Testis (tissue), 3 donors: ENCODE data around the gene EGFL8. TPM values are rescaled to one million over a fixed set of nuclear protein-coding genes. Genes with fewer than 3 reads are reported as not detected.
A peak's percentile ranks its signal among the peaks of the same experiment; 100 is the strongest.

Experiments
- DNase-seq: peaks from one replicate; pipeline ENCODE4 v3.0.0-alpha.2; 2019
- H3K27ac ChIP-seq, 2 donors: fragments of 200-600 bp; sonication (generic); one replicate each; pipeline ENCODE4 v1.5.1; 2019
- H3K27me3 ChIP-seq: fragments of 200-600 bp; sonication (generic); one replicate; pipeline ENCODE4 v1.5.1; 2019
- H3K36me3 ChIP-seq: fragments of 200-600 bp; sonication (generic); one replicate; pipeline ENCODE4 v1.5.1; 2017; ENCODE audit warnings: low read depth; ENCODE audit errors: missing control alignments
- H3K4me1 ChIP-seq: fragments of 200-600 bp; sonication (generic); one replicate; pipeline ENCODE4 v1.5.1; 2019
- H3K4me3 ChIP-seq, 2 donors: fragments of 200-600 bp; sonication (generic); one replicate each; pipeline ENCODE4 v1.5.1; 2017 to 2019
- H3K9me3 ChIP-seq: fragments of 200-600 bp; sonication (generic); one replicate; pipeline ENCODE4 v1.5.1; 2017
- CTCF ChIP-seq, 3 experiments: fragments of 450-650 bp in 2 of 3; fragments of 200-600 bp in 1 of 3; sonication (generic) in 1 of 3; IDR thresholded peaks; one replicate each; pipeline ENCODE4 v1.5.1; 2016 to 2019; ENCODE audit warnings: antibody characterized with exemption in 3 of 3, mild to moderate bottlenecking in 2 of 3, moderate library complexity in 1 of 3
- POLR2A ChIP-seq: fragments of 450-650 bp; IDR thresholded peaks from one replicate; pipeline ENCODE4 v1.6.1; 2017; ENCODE audit warnings: antibody characterized with exemption, mild to moderate bottlenecking, moderate library complexity
- WGBS, 2 donors: methylation state at CpG; one replicate each; pipeline ENCODE4 v1.1.5; 2018; 5-methylcytosine and 5-hydroxymethylcytosine counted together
- intact Hi-C: fragments of 100-400 bp; cut with DNase I; formaldehyde crosslinking; loops from one replicate; pipeline ENCODE4 v1.15.1; 2023; ENCODE audit warnings: low total_unique reads
- polyA plus RNA-seq: library from polyadenylated mRNA; stranded (reverse); fragments of 350-450 nt; fragmentation: Illumina TruSeq; extraction: RNeasy Lipid Tissue Mini Kit (QIAGEN cat#74804); gene quantifications from one replicate; pipeline ENCODE4 v1.2.3, GENCODE V29; 2014; ENCODE audit warnings: low read depth, low replicate concordance; ENCODE audit not compliant: insufficient read depth
- total RNA-seq, 2 donors: library from RNA; depleted of rRNA; stranded (reverse); fragments of >200 nt; gene quantifications; one replicate each; pipeline ENCODE4 v1.2.3, GENCODE V29; 2016

The EGFL8 gene
- total and polyA plus RNA-seq, 3 donors from 2014 or later: 13.9 to 25.7 (median 24.3) TPM

- Histone ChIP-seq H3K4me1 (peaks cover 35% of the 10 kb centered on the region), H3K27me3 (no peaks in the 10 kb centered on the region), H3K4me3 (peak within 1 kb of the TSS; percentile 53 to 82), H3K9me3 (no peaks in the 10 kb centered on the region), H3K27ac (peak within 1 kb of the TSS; percentile 94 to 99), H3K36me3 (no peaks in the 10 kb centered on the region)
- intact Hi-C loops: no loop called here
- DNase-seq: peak; percentile 99
- peak; percentile 10 for TF ChIP-seq POLR2A
- no peak for TF ChIP-seq CTCF (IDR thresholded peaks at IDR 0.05)
- 1 to 2% methylated on average over 31 to 33 of the region's 33 CpGs for WGBS, 2 donors
Measured at GRCh38 chr6:32177788-32178546, 13.6 kb downstream of the EGFL8 start, which contains the start of gene RNF5. TSS of gene RNF5 (plus strand) at chr6:32178405. CDS start at chr6:32178512, 107 bp downstream.

- no peak for DNase-seq
Measured at GRCh38 chr6:32178547-32179440, 14.4 kb downstream of the EGFL8 start.

GRCh38 chr6:32179766-32180405 lies 15.5 kb downstream of the EGFL8 start:
- Histone ChIP-seq H3K4me1 (peaks cover 31% of the 10 kb centered on the region), H3K27ac (peak overlapping the region in 1 of 2 donors; percentile 99), H3K4me3 (no peak overlapping the region), H3K9me3 (no peaks in the 10 kb centered on the region), H3K36me3 (no peaks in the 10 kb centered on the region), H3K27me3 (no peaks in the 10 kb centered on the region)
- 65 to 78% methylated on average over 10 of the region's 10 CpGs for WGBS, 2 donors
- TF ChIP-seq CTCF (IDR thresholded peaks at IDR 0.05): no peak
- TF ChIP-seq POLR2A: no peak
- DNase-seq: no peak
- intact Hi-C loops: no loop called here

More at GRCh38 chr6:32178547-32179440, 14.4 kb downstream of the EGFL8 start:
- TF ChIP-seq CTCF (IDR thresholded peaks at IDR 0.05) (no peak), POLR2A (no peak)
- Histone ChIP-seq H3K36me3 (no peaks in the 10 kb centered on the region), H3K27me3 (no peaks in the 10 kb centered on the region), H3K9me3 (no peaks in the 10 kb centered on the region), H3K4me1 (peaks cover 35% of the 10 kb centered on the region), H3K27ac (peak overlapping the region; percentile 94 to 99), H3K4me3 (peak overlapping the region; percentile 53 to 82)
- intact Hi-C loops: no loop called here
- WGBS, 2 donors: 2 to 3% methylated on average over 24 of the region's 24 CpGs

- Histone ChIP-seq H3K36me3 (no peaks in the 10 kb centered on the region), H3K27me3 (no peaks in the 10 kb centered on the region), H3K4me3 (no peak overlapping the region), H3K9me3 (no peaks in the 10 kb centered on the region), H3K27ac (no peak overlapping the region), H3K4me1 (peaks cover 31% of the 10 kb centered on the region)
- intact Hi-C loops: no loop called here
- TF ChIP-seq POLR2A (no peak), CTCF (IDR thresholded peaks at IDR 0.05) (no peak)
- WGBS, 2 donors: 85 to 86% methylated on average over 15 of the region's 15 CpGs
- DNase-seq: no peak
Measured at GRCh38 chr6:32181148-32181702, 16.8 kb downstream of the EGFL8 start.
